Lower leg skin (tissue), 3 donors: Measurements from ENCODE around the gene XAB2.

Experiments used
- CTCF ChIP-seq, 3 donors: fragments of 450-650 bp; IDR thresholded peaks; one replicate each; pipeline ENCODE4 v1.5.1; 2016; ENCODE audit warnings: antibody characterized with exemption in 3 of 3, mild to moderate bottlenecking in 3 of 3, moderate library complexity in 2 of 3
- POLR2A ChIP-seq, 2 donors: fragments of 450-650 bp; IDR thresholded peaks; one replicate each; pipeline ENCODE4 v1.6.1; 2016 to 2017; ENCODE audit warnings: antibody characterized with exemption in 2 of 2, mild to moderate bottlenecking in 1 of 2, moderate library complexity in 1 of 2

- TF ChIP-seq CTCF (IDR thresholded peaks at IDR 0.05) (no peak), POLR2A (IDR thresholded peaks at IDR 0.05) (no peak)
Measured at GRCh38 chr19:7632340-7633203, 3.2 kb upstream of the XAB2 start.
